A549 (cell line): ENCODE data around the gene MEGF6.

Source experiments
- CHD2 ChIP-seq: fragments of 150-350 bp; IDR thresholded peaks from 2 replicates; pipeline ENCODE4 v1.6.1; 2014; ENCODE audit warnings: low read length; ENCODE audit not compliant: partially characterized antibody
- CTCF ChIP-seq: fragments of >200 bp; sonication (Bioruptor Twin); formaldehyde crosslinking; IDR thresholded peaks from 3 replicates; pipeline ENCODE4 v1.5.1; 2016
- ESRRA ChIP-seq: fragments of 150-350 bp; IDR thresholded peaks from 2 replicates; pipeline ENCODE4 v1.6.1; 2014; ENCODE audit warnings: mild to moderate bottlenecking, low read length, borderline replicate concordance
- MAFK ChIP-seq: fragments of 450-650 bp; IDR thresholded peaks from 2 replicates; pipeline ENCODE4 v1.6.1; 2014; ENCODE audit not compliant: partially characterized antibody
- MAX ChIP-seq: IDR thresholded peaks from 2 replicates; pipeline ENCODE4 v1.6.1; 2012
- MYC ChIP-seq: IDR thresholded peaks from 2 replicates; pipeline ENCODE4 v1.6.1; 2012; ENCODE audit warnings: mild to moderate bottlenecking, inconsistent platforms, low read length, improper control_type of control experiment, borderline replicate concordance
- RFX5 ChIP-seq: fragments of 450-650 bp; IDR thresholded peaks from 2 replicates; pipeline ENCODE4 v1.7.1; 2014; ENCODE audit warnings: antibody characterized with exemption, mild to moderate bottlenecking, moderate library complexity
- TFCP2L1 ChIP-seq: fragments of 250-450 bp; sonication (Bioruptor Pico); IDR thresholded peaks from 2 replicates; pipeline ENCODE4 v1.5.0; 2021; ENCODE audit warnings: mild to moderate bottlenecking
- USF2 ChIP-seq: fragments of 450-650 bp; IDR thresholded peaks from 2 replicates; pipeline ENCODE4 v1.6.1; 2014; ENCODE audit warnings: antibody characterized with exemption

- TF ChIP-seq CTCF (no peak), CHD2 (no peak), MYC (no peak), USF2 (no peak), ESRRA (no peak), MAFK (no peak), TFCP2L1 (no peak), RFX5 (no peak), MAX (no peak)
Measured at GRCh38 chr1:3470650-3471355, 140.5 kb downstream of the MEGF6 start.
